ENCODE measurements around the gene CWC27. TPM values are rescaled to one million over a fixed set of nuclear protein-coding genes. Genes with fewer than 3 reads are reported as not detected.

The CWC27 gene
- total RNA-seq, 2 donors from 2014 or later = 8.5 to 12.5 TPM

DNA sequence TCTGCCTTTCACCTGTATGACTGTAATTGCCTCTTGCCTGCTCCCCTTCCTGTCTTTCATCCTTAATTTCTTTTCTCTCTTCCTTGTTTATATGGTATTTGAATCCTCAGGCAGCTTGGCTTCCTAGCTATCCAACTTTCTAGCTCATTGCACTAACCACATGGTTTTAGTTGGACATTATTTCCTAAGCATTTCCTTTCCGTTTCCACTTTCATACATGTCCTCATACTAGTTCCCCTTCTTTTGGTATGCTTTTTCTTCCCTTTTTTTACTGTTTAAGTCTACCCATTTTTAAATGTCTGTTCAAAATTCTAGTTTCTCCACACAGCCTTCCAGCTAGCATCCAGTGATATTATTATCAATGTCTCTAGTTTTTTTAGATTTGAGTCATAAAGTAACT, 6.6 kb downstream of the CWC27 start:
- intact Hi-C loops (cut with DNase I) = no loop called here
- H3K27ac ChIP-seq = no peak overlapping the region
- WGBS = 79% methylated on average over 1 of the region's 1 CpG

DNA sequence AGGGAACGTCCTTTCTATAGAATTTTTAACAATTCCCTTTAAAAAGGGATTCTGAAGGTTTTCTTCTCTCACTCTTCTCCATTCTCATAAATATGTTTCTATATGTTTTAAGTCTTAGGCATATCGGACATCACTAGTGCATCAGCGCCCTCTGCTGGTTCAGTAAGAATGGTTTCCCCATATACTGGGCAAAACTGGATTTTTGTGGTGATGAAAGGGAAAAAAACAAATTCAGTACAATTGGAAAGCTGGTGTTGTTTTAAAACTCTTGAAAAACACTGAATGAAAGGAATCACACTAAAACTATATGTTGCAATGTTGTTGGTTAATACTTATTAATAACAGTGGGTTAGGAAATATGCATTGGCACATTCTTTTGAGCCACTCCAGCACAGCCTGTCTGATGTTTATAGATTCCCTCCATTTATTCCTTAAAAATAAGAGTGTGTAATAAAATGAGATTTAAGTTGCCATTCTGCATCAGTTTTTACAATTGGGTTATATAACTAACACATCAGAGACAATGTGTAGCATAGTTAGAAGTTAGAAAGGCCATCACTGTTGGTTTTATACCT, 15.8 kb downstream of the CWC27 start:
- Histone ChIP-seq H3K27ac (no peak overlapping the region), H3K9me3 (no peaks in the 10 kb centered on the region), H3K27me3 (replicated peaks; ENCODE audit: insufficient read depth) (no peaks in the 10 kb centered on the region), H3K4me3 (no peak overlapping the region), H3K4me1 (replicated peaks) (no peaks in the 10 kb centered on the region), H3K36me3 (no peaks in the 10 kb centered on the region)
- peak; percentile 77 for DNase-seq (ENCODE audit: low spot score)
- WGBS = 5% methylated on average over 3 of the region's 3 CpGs
- intact Hi-C loops (cut with DNase I) = loop anchor here (2.0 kb wide), 1 partner anchor 150 kb away; no protein-coding TSS in a partner anchor
- TF ChIP-seq, protein P1, sequence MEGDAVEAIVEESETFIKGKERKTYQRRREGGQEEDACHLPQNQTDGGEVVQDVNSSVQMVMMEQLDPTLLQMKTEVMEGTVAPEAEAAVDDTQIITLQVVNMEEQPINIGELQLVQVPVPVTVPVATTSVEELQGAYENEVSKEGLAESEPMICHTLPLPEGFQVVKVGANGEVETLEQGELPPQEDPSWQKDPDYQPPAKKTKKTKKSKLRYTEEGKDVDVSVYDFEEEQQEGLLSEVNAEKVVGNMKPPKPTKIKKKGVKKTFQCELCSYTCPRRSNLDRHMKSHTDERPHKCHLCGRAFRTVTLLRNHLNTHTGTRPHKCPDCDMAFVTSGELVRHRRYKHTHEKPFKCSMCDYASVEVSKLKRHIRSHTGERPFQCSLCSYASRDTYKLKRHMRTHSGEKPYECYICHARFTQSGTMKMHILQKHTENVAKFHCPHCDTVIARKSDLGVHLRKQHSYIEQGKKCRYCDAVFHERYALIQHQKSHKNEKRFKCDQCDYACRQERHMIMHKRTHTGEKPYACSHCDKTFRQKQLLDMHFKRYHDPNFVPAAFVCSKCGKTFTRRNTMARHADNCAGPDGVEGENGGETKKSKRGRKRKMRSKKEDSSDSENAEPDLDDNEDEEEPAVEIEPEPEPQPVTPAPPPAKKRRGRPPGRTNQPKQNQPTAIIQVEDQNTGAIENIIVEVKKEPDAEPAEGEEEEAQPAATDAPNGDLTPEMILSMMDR (IDR thresholded peaks at IDR 0.05) = peak; percentile 67 to 81 (median 78)
- TF ChIP-seq POLR2A (IDR thresholded peaks at IDR 0.05) (no peak), POLR2AphosphoS5 (IDR thresholded peaks at IDR 0.05) (no peak)

More for the DNA sequence above, 6.6 kb downstream of the CWC27 start:
- no peak overlapping the region for H3K4me3 ChIP-seq
- no peaks in the 10 kb centered on the region for H3K9me3 ChIP-seq
- no peaks in the 10 kb centered on the region for H3K36me3 ChIP-seq
- TF ChIP-seq, protein P1 (IDR thresholded peaks at IDR 0.05) = no peak
- TF ChIP-seq POLR2A (IDR thresholded peaks at IDR 0.05) (no peak), POLR2AphosphoS5 (IDR thresholded peaks at IDR 0.05) (no peak)
- no peaks in the 10 kb centered on the region for H3K27me3 ChIP-seq (replicated peaks; ENCODE audit: insufficient read depth)
- no peaks in the 10 kb centered on the region for H3K4me1 ChIP-seq (replicated peaks)
- DNase-seq (ENCODE audit: low spot score) = no peak

DNA sequence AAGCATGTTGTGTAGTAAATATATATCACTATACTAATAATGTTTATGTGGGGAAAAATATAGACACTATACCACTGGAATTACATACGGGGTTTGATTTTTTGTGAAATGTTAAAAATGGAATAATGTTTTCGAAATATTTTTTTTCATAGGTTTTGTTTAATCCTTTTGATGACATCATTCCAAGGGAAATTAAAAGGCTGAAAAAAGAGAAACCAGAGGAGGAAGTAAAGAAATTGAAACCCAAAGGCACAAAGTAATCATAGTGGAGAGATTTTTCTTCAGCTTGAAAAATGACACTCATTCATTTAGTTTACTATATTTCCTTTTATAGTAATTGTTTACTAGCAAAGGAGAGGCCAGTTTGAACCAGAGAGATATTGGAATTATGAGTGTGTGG, 17.6 kb downstream of the CWC27 start:
- no peak overlapping the region for H3K4me3 ChIP-seq
- DNase-seq (ENCODE audit: low spot score) = no peak
- H3K27me3 ChIP-seq (replicated peaks; ENCODE audit: insufficient read depth) = no peaks in the 10 kb centered on the region
- TF ChIP-seq POLR2A (IDR thresholded peaks at IDR 0.05) (no peak), POLR2AphosphoS5 (IDR thresholded peaks at IDR 0.05) (no peak)
- TF ChIP-seq, protein P1 (IDR thresholded peaks at IDR 0.05) = no peak
- intact Hi-C loops (cut with DNase I) = no loop called here
- H3K4me1 ChIP-seq (replicated peaks) = no peaks in the 10 kb centered on the region
- no peaks in the 10 kb centered on the region for H3K9me3 ChIP-seq
- no peaks in the 10 kb centered on the region for H3K36me3 ChIP-seq
- H3K27ac ChIP-seq = no peak overlapping the region
- 91% methylated on average over 2 of the region's 2 CpGs for WGBS

DNA sequence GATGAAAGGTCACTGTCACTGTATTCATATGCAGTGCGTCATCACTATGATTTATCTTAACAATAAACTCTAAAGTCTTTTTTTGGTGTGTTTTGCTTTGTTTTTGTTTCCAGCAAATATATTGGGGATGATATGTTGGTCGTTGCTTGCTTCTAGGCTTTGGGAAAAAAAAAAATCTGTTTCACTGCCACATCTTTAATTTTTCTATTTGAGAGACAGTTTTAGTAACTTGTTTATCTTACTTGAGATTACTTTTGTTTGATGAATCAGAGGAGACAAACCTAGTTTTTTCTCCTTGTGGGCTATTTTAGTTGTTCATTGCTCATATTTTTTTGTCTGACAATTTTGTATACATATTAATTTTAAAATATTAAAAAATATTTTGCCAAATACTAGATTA, 19.4 kb downstream of the CWC27 start:
- Histone ChIP-seq H3K27ac (no peak overlapping the region), H3K4me1 (replicated peaks) (peaks cover under 1% of the 10 kb centered on the region), H3K9me3 (no peaks in the 10 kb centered on the region), H3K4me3 (no peak overlapping the region), H3K27me3 (replicated peaks; ENCODE audit: insufficient read depth) (no peaks in the 10 kb centered on the region), H3K36me3 (no peaks in the 10 kb centered on the region)
- 60% methylated on average over 2 of the region's 2 CpGs for WGBS
- TF ChIP-seq POLR2AphosphoS5 (IDR thresholded peaks at IDR 0.05) (no peak), POLR2A (IDR thresholded peaks at IDR 0.05) (no peak)
- TF ChIP-seq, protein P1 (IDR thresholded peaks at IDR 0.05) = no peak
- no peak for DNase-seq (ENCODE audit: low spot score)
- intact Hi-C loops (cut with DNase I) = no loop called here

DNA sequence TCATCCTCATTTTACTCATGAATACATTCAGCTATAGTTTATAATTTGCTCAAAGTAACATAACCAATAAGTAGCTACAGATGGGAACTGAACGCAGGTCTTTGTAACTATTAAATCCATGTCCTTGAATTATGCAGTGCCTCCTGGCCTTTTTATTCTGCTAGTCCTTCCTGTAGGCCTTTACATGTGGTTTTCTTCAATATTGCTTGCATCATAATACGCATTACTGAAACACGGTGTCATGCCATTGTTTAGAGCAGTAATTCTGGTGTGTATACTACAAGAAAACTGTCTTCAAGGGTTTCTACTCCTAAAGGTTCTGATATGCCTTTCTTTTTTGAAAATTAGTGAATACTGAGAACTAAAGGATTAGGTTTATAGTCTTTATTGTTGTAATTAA, 20.7 kb downstream of the CWC27 start:
- 92% methylated on average over 3 of the region's 3 CpGs for WGBS
- Histone ChIP-seq H3K4me3 (no peak overlapping the region), H3K27ac (no peak overlapping the region), H3K27me3 (replicated peaks; ENCODE audit: insufficient read depth) (no peaks in the 10 kb centered on the region), H3K9me3 (no peaks in the 10 kb centered on the region), H3K36me3 (no peaks in the 10 kb centered on the region), H3K4me1 (replicated peaks) (peaks cover 3% of the 10 kb centered on the region)
- TF ChIP-seq, protein P1 (IDR thresholded peaks at IDR 0.05) = no peak
- TF ChIP-seq POLR2AphosphoS5 (IDR thresholded peaks at IDR 0.05) (no peak), POLR2A (IDR thresholded peaks at IDR 0.05) (no peak)
- intact Hi-C loops (cut with DNase I) = no loop called here
- DNase-seq (ENCODE audit: low spot score) = no peak
